GM19238 (cell line): ENCODE results near the gene CTSS.
"Not testable (repeated sequence)": the region's sequence is repeated elsewhere in the genome, so short reads cannot be mapped to it uniquely, and the experiment has no call there.

Experiments used
- DNase-seq: peaks from one replicate; pipeline ENCODE4 v3.0.0; 2011; ENCODE audit warnings: low spot score; ENCODE audit not compliant: insufficient read length

The CTSS gene

GRCh38 chr1:150775931-150776505 lies 10.4 kb upstream of the CTSS start:
- DNase-seq: not testable (repeated sequence)

- no peak for DNase-seq
These were observed 9.7 kb upstream of the CTSS start for GRCh38 chr1:150775276-150775675.

- DNase-seq: no peak
These were observed 6.7 kb upstream of the CTSS start for GRCh38 chr1:150772326-150772725.

GRCh38 chr1:150767704-150768103 lies 2.1 kb upstream of the CTSS start:
- DNase-seq: not testable (repeated sequence)

GRCh38 chr1:150765977-150766301 lies 361 bp upstream of the CTSS start:
- not testable (repeated sequence) for DNase-seq

- DNase-seq: no peak
These were observed 919 bp downstream of the CTSS start for GRCh38 chr1:150764617-150765101.

GRCh38 chr1:150763018-150763417 lies 2.6 kb downstream of the CTSS start:
- no peak for DNase-seq

- DNase-seq: no peak
These were observed 3.0 kb downstream of the CTSS start for GRCh38 chr1:150762552-150762951.

- DNase-seq: no peak
These were observed 3.8 kb downstream of the CTSS start for GRCh38 chr1:150761801-150762200.

- no peak for DNase-seq
These were observed 5.6 kb downstream of the CTSS start for GRCh38 chr1:150760013-150760412.

- no peak for DNase-seq
These were observed 12.2 kb downstream of the CTSS start for GRCh38 chr1:150753416-150753815.

- DNase-seq: no peak
These were observed 14.1 kb downstream of the CTSS start for GRCh38 chr1:150751443-150751842.

GRCh38 chr1:150749720-150750311 lies 15.8 kb downstream of the CTSS start:
- DNase-seq: no peak

- DNase-seq: no peak
These were observed 16.5 kb downstream of the CTSS start for GRCh38 chr1:150748878-150749719.

- no peak for DNase-seq
These were observed 35.4 kb downstream of the CTSS start for GRCh38 chr1:150730130-150730721.

GRCh38 chr1:150724336-150724735 lies 41.2 kb downstream of the CTSS start:
- DNase-seq: no peak

- no peak for DNase-seq
These were observed 44.9 kb downstream of the CTSS start, which contains the start of gene HORMAD1 for GRCh38 chr1:150720703-150721102. Gene HORMAD1, minus strand, starts transcription at chr1:150720895. Its CDS starts 1,390 bp downstream, at chr1:150719505.

GRCh38 chr1:150720098-150720497 lies 45.5 kb downstream of the CTSS start:
- no peak for DNase-seq

GRCh38 chr1:150718225-150718891 lies 47.2 kb downstream of the CTSS start:
- DNase-seq: no peak

GRCh38 chr1:150709031-150709430 lies 56.5 kb downstream of the CTSS start:
- not testable (repeated sequence) for DNase-seq

GRCh38 chr1:150708595-150708994 lies 57.0 kb downstream of the CTSS start:
- no peak for DNase-seq
